Endothelial cell of umbilical vein (primary cell): ENCODE results near the gene MARCHF9. TPM values are rescaled to one million over a fixed set of nuclear protein-coding genes. Genes with fewer than 3 reads are reported as not detected.

Experiments
- BruUV-seq: library from RNA; stranded (reverse); fragments of 400-500 nt; replicated peaks from 2 replicates; lab custom pipeline; 2021; lab: Mats Ljungman, UMichigan
- CTCF ChIA-PET: fragments of 300-600, 350-600 bp; sonication (Branson Sonifier 250); formaldehyde crosslinking; loops from one replicate; lab custom pipeline; 2021; ENCODE audit warnings: antibody characterized with exemption, inconsistent platforms; lab: Charles Lee
- POLR2A ChIA-PET: fragments of 300-600, 350-600 bp; sonication (Branson Sonifier 250); formaldehyde crosslinking; loops from one replicate; lab custom pipeline; 2021; ENCODE audit warnings: antibody characterized with exemption, inconsistent platforms; lab: Charles Lee
- DNase-seq: peaks from one replicate; pipeline ENCODE4 v3.0.0-alpha.2; 2011; ENCODE audit warnings: low read depth, low spot score
- FAIRE-seq: peaks from 2 replicates; lab custom pipeline; 2011; peaks lifted over from hg19 to GRCh38; lab: Jason Lieb, UNC
- H2AFZ ChIP-seq: 2 replicates; pipeline ENCODE4 v1.6.0; 2012; ENCODE audit warnings: low read depth, low read length, control low read depth, inconsistent platforms
- H3K27ac ChIP-seq: 2 replicates; pipeline ENCODE4 v1.5.1; 2011; ENCODE audit warnings: low read depth, mild to moderate bottlenecking, control low read depth, low read length, moderate library complexity; ENCODE audit not compliant: insufficient read depth
- H3K27me3 ChIP-seq, 2 experiments: 2 replicates each; pipeline versions ENCODE4 v1.6.0 to v1.6.1; 2011; ENCODE audit warnings: low read length in 2 of 2, mixed read lengths in 1 of 2; ENCODE audit not compliant: control insufficient read depth in 2 of 2, insufficient read depth in 2 of 2
- H3K36me3 ChIP-seq, 2 experiments: 2 replicates in 1 of 2; 3 replicates in 1 of 2; pipeline ENCODE4 v1.5.1; 2011; ENCODE audit warnings: low read length in 2 of 2, mild to moderate bottlenecking in 1 of 2, moderate library complexity in 1 of 2; ENCODE audit not compliant: control insufficient read depth in 2 of 2, insufficient read depth in 2 of 2; ENCODE audit errors: extremely low read depth in 1 of 2
- H3K4me1 ChIP-seq: 3 replicates; pipeline ENCODE4 v1.5.1; 2011; ENCODE audit warnings: mild to moderate bottlenecking, low read length; ENCODE audit not compliant: control insufficient read depth, insufficient read depth; ENCODE audit errors: extremely low read depth
- H3K4me2 ChIP-seq: 2 replicates; pipeline ENCODE4 v1.6.1; 2011; ENCODE audit warnings: low read length, control low read depth, mixed read lengths; ENCODE audit not compliant: insufficient read depth
- H3K4me3 ChIP-seq, 3 experiments: fragments of 200-600 bp in 1 of 3; sonication (generic), shearing (Covaris generic) in 1 of 3; replicated peaks in 1 of 3; 2 replicates each; pipeline ENCODE4 v1.5.1; 2011 to 2016; ENCODE audit warnings: control low read depth in 3 of 3, low read length in 3 of 3, mild to moderate bottlenecking in 2 of 3, inconsistent platforms in 1 of 3, low read depth in 1 of 3, moderate library complexity in 1 of 3; ENCODE audit not compliant: insufficient read depth in 1 of 3
- H3K79me2 ChIP-seq: 2 replicates; pipeline ENCODE4 v1.6.0; 2012; ENCODE audit warnings: low read length, inconsistent platforms; ENCODE audit not compliant: control insufficient read depth, insufficient read depth
- H3K9ac ChIP-seq: replicated peaks from 2 replicates; pipeline ENCODE3; 2011; ENCODE audit warnings: low read length, control low read depth; ENCODE audit not compliant: insufficient read depth; ENCODE audit errors: extremely low read depth
- H3K9me1 ChIP-seq: replicated peaks from 3 replicates; pipeline ENCODE4 v1.6.0; 2011; ENCODE audit warnings: mild to moderate bottlenecking, low read length; ENCODE audit not compliant: control insufficient read depth, insufficient read depth; ENCODE audit errors: extremely low read depth
- H3K9me3 ChIP-seq: replicated peaks from 2 replicates; pipeline ENCODE4 v1.5.1; 2012; ENCODE audit warnings: low read length, inconsistent platforms; ENCODE audit not compliant: control insufficient read depth, insufficient read depth
- H4K20me1 ChIP-seq: replicated peaks from 2 replicates; pipeline ENCODE3; 2011; ENCODE audit warnings: mild to moderate bottlenecking, low read length; ENCODE audit not compliant: control insufficient read depth, insufficient read depth; ENCODE audit errors: extremely low read depth
- EZH2 ChIP-seq: IDR thresholded peaks from 2 replicates; pipeline ENCODE4 v1.6.1; 2012; ENCODE audit warnings: borderline replicate concordance, low read depth, mild to moderate bottlenecking, moderate library complexity, low read length, inconsistent platforms; ENCODE audit not compliant: severe bottlenecking
- FOS ChIP-seq: IDR thresholded peaks from 2 replicates; pipeline ENCODE4 v1.6.1; 2011; ENCODE audit warnings: mild to moderate bottlenecking, low read length, moderate library complexity, borderline replicate concordance; ENCODE audit not compliant: insufficient read depth
- GATA2 ChIP-seq: IDR thresholded peaks from 2 replicates; pipeline ENCODE4 v1.7.0; 2011; ENCODE audit warnings: low read depth, mild to moderate bottlenecking, moderate library complexity, mixed read lengths, low read length; ENCODE audit not compliant: insufficient read length, insufficient read depth
- JUN ChIP-seq: IDR thresholded peaks from 2 replicates; pipeline ENCODE4 v1.6.1; 2011; ENCODE audit warnings: borderline replicate concordance, low read depth; ENCODE audit not compliant: insufficient read length, insufficient read depth
- MAX ChIP-seq: IDR thresholded peaks from 2 replicates; pipeline ENCODE4 v1.6.1; 2011; ENCODE audit not compliant: insufficient read depth, insufficient read length
- MYC ChIP-seq: IDR thresholded peaks from one replicate; pipeline ENCODE4 v1.6.1; 2011; ENCODE audit warnings: mild to moderate bottlenecking, low read depth, low read length
- POLR2A ChIP-seq: IDR thresholded peaks from 2 replicates; pipeline ENCODE4 v1.6.1; 2012; ENCODE audit warnings: low read depth, mild to moderate bottlenecking, control low read depth, low read length
- POLR2AphosphoS5 ChIP-seq: IDR thresholded peaks from 2 replicates; pipeline ENCODE4 v1.6.1; 2012; ENCODE audit warnings: low read depth, mild to moderate bottlenecking, control low read depth, low read length, moderate library complexity; ENCODE audit not compliant: insufficient read depth
- dilution Hi-C: fragments of 300-500 bp; cut with MboI; formaldehyde crosslinking; loops from one replicate; pipeline ENCODE4 v1.15.0; 2019; ENCODE audit warnings: low sequenced_read_pairs; ENCODE audit not compliant: extremely low pct_ligation_motif_present
- intact Hi-C: fragments of 100-400 bp; cut with micrococcal nuclease; formaldehyde crosslinking; loops from one replicate; pipeline ENCODE4 v1.10.0; 2022
- polyA plus RNA-seq, 4 experiments: library from polyadenylated mRNA; depleted of rRNA in 3 of 4; stranded (reverse) in 3 of 4; unstranded in 1 of 4; fragments of >200 nt; gene quantifications; 2 replicates each; pipeline versions ENCODE4 v1.2.1 to v1.2.3, GENCODE V29; 2011 to 2012; ENCODE audit warnings: missing spikeins in 1 of 4
- total RNA-seq: library from RNA; stranded (reverse); gene quantifications from 2 replicates; pipeline ENCODE4 v1.2.3, GENCODE V29; 2021
- TF ChIP-seq, protein P1 (sequence below), 2 donors: IDR thresholded peaks; 1 replicate in 1 of 2; 2 replicates in 1 of 2; pipeline ENCODE4 v1.5.1; 2011; ENCODE audit warnings: low read length in 2 of 2, mild to moderate bottlenecking in 2 of 2, moderate library complexity in 2 of 2, control low read depth in 1 of 2, inconsistent platforms in 1 of 2, low read depth in 1 of 2; ENCODE audit not compliant: insufficient read depth in 1 of 2; ENCODE audit errors: extremely low read depth in 1 of 2

Gene MARCHF9
- total and polyA plus RNA-seq, 2 donors (not counting 3 experiments of a cell fraction or from before 2014, with no cell fraction given): 4.6 to 4.8 TPM

DNA sequence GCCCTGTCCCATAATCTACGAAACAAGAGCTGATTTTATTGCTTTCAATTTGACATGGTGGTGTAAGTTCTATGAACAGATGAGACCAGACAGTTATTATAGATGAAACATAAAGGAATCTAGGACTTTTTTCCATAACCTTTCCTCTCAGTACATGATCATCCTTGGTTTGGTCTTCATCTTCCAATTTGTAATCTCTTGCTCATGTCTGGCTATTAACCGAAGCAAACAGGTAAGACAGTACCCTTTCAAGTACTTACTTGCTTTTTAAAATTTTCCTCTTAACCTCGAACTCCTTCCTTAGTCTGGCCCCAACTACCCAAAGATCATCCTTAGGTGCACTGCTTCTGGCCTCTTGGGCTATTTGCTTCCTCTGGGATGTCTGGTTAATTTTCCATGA is 8.9 kb upstream of the MARCHF9 start:
- DNase-seq (no peak), FAIRE-seq (no peak)
- TF ChIP-seq POLR2A (peak; percentile 2), FOS (no peak), MYC (no peak)
- no peak overlapping the region for H3K27ac ChIP-seq
- ChIA-PET CTCF (interaction anchor here (2.6 kb wide), 1 partner anchor 20 kb away, joined by 20 read pairs; no protein-coding TSS in a partner anchor), POLR2A (no interaction called here)
- H4K20me1 ChIP-seq: no peaks in the 10 kb centered on the region
- H3K4me2 ChIP-seq: peak overlapping the region; percentile 76
- peaks cover 11% of the 10 kb centered on the region for H3K4me1 ChIP-seq
- H3K9me1 ChIP-seq: no peaks in the 10 kb centered on the region
- BruUV-seq: no TSS peak
- intact Hi-C loops (no loop called here), dilution Hi-C loops (no loop called here)
- H3K9me3 ChIP-seq: no peaks in the 10 kb centered on the region
- no peak overlapping the region for H3K4me3 ChIP-seq
- H3K27me3 ChIP-seq: peaks cover 3 to 5% of the 10 kb centered on the region in 2 experiments
- no peak overlapping the region for H2AFZ ChIP-seq
- peaks cover 4 to 22% of the 10 kb centered on the region in 2 experiments for H3K36me3 ChIP-seq
- no peak overlapping the region for H3K9ac ChIP-seq
- peaks cover 9% of the 10 kb centered on the region for H3K79me2 ChIP-seq

- DNase-seq (no peak), FAIRE-seq (no peak)
- peaks cover 19% of the 10 kb centered on the region for H3K79me2 ChIP-seq
- no peaks in the 10 kb centered on the region for H3K9me3 ChIP-seq
- intact Hi-C loops (no loop called here), dilution Hi-C loops (no loop called here)
- H3K36me3 ChIP-seq: peaks cover 4 to 22% of the 10 kb centered on the region in 2 experiments
- H3K4me1 ChIP-seq: peaks cover 19% of the 10 kb centered on the region
- H3K27ac ChIP-seq: no peak overlapping the region
- no peaks in the 10 kb centered on the region for H3K9me1 ChIP-seq
- no TSS peak for BruUV-seq
- no peak overlapping the region for H2AFZ ChIP-seq
- ChIA-PET CTCF (interaction anchor here (1.9 kb wide), 1 partner anchor 23 kb away, joined by 4 read pairs; no protein-coding TSS in a partner anchor), POLR2A (no interaction called here)
- H3K4me3 ChIP-seq: no peak overlapping the region
- H3K4me2 ChIP-seq: no peak overlapping the region
- H4K20me1 ChIP-seq: no peaks in the 10 kb centered on the region
- no peak for TF ChIP-seq GATA2
- no peak for TF ChIP-seq EZH2
- no peak for TF ChIP-seq POLR2A
- TF ChIP-seq MAX: no peak
- TF ChIP-seq JUN: no peak
- TF ChIP-seq MYC: no peak
- TF ChIP-seq, protein P1, sequence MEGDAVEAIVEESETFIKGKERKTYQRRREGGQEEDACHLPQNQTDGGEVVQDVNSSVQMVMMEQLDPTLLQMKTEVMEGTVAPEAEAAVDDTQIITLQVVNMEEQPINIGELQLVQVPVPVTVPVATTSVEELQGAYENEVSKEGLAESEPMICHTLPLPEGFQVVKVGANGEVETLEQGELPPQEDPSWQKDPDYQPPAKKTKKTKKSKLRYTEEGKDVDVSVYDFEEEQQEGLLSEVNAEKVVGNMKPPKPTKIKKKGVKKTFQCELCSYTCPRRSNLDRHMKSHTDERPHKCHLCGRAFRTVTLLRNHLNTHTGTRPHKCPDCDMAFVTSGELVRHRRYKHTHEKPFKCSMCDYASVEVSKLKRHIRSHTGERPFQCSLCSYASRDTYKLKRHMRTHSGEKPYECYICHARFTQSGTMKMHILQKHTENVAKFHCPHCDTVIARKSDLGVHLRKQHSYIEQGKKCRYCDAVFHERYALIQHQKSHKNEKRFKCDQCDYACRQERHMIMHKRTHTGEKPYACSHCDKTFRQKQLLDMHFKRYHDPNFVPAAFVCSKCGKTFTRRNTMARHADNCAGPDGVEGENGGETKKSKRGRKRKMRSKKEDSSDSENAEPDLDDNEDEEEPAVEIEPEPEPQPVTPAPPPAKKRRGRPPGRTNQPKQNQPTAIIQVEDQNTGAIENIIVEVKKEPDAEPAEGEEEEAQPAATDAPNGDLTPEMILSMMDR (IDR thresholded peaks at IDR 0.05; ENCODE audit: extremely low read depth in 1 of 2, insufficient read depth in 1 of 2, low read depth in 1 of 2, low read length in 2 of 2): no peak
- no peak for TF ChIP-seq POLR2AphosphoS5
- no peak for TF ChIP-seq FOS
- H3K9ac ChIP-seq: no peak overlapping the region
- peaks cover 6 to 8% of the 10 kb centered on the region in 2 experiments for H3K27me3 ChIP-seq
Observed at GRCh38 chr12:57749061-57749460, 5.8 kb upstream of the MARCHF9 start.
